Naive thymus-derived CD4-positive, alpha-beta T cell (primary cell): ENCODE results near the gene TMC5. TPM values are rescaled to one million over a fixed set of nuclear protein-coding genes. Genes with fewer than 3 reads are reported as not detected.
"Not testable (repeated sequence)": the region's sequence is repeated elsewhere in the genome, so short reads cannot be mapped to it uniquely, and the experiment has no call there.

Source experiments
- ATAC-seq: fragments of 150-1000 bp; cut with Tn5 transposase; 2 replicates; pipeline ENCODE4 v1.10.0; 2021; ENCODE audit warnings: mild to moderate bottlenecking, moderate library complexity
- CTCF ChIA-PET: fragments of 350-600 bp; sonication (Branson Sonifier 250); formaldehyde crosslinking; loops from one replicate; lab custom pipeline; 2021; ENCODE audit warnings: antibody characterized with exemption; lab: Charles Lee
- POLR2A ChIA-PET: fragments of 350-600 bp; sonication (Branson Sonifier 250); formaldehyde crosslinking; loops from one replicate; lab custom pipeline; 2021; ENCODE audit warnings: antibody characterized with exemption, inconsistent platforms; lab: Charles Lee
- DNase-seq, 9 donors: peaks; one replicate each; pipeline versions ENCODE4 v3.0.0 to v3.0.0-alpha.2; 2020 to 2022; ENCODE audit warnings: mixed read lengths in 1 of 9
- H3K27ac ChIP-seq: one replicate; pipeline ENCODE4 v1.7.0; 2013; ENCODE audit warnings: mild to moderate bottlenecking, low read depth, low read length, moderate library complexity
- H3K27me3 ChIP-seq, 2 donors: one replicate each; pipeline ENCODE4 v1.7.0; 2013; ENCODE audit warnings: low read length in 2 of 2, mild to moderate bottlenecking in 2 of 2, moderate library complexity in 2 of 2; ENCODE audit not compliant: control insufficient read depth in 2 of 2, insufficient read depth in 2 of 2
- H3K36me3 ChIP-seq, 3 experiments: 1 replicate in 2 of 3; 2 replicates in 1 of 3; pipeline ENCODE4 v1.7.0; 2013; ENCODE audit warnings: low read length in 3 of 3, mild to moderate bottlenecking in 3 of 3, moderate library complexity in 1 of 3; ENCODE audit not compliant: insufficient read depth in 3 of 3, control insufficient read depth in 2 of 3
- H3K4me1 ChIP-seq, 2 donors: one replicate each; pipeline ENCODE4 v1.7.0; 2013; ENCODE audit warnings: low read length in 2 of 2, mild to moderate bottlenecking in 2 of 2, moderate library complexity in 1 of 2; ENCODE audit not compliant: control insufficient read depth in 2 of 2, insufficient read depth in 2 of 2
- H3K4me3 ChIP-seq: 2 replicates; pipeline ENCODE4 v1.7.0; 2013; ENCODE audit warnings: mild to moderate bottlenecking, low read length
- H3K9me3 ChIP-seq, 3 experiments: 1 replicate in 2 of 3; 2 replicates in 1 of 3; pipeline ENCODE4 v1.7.0; 2013; ENCODE audit warnings: low read length in 3 of 3; ENCODE audit not compliant: control insufficient read depth in 2 of 3
- H3K27ac Mint-ChIP-seq, 9 donors: one replicate each; pipeline ENCODE4 v1.8.0; 2020 to 2022; ENCODE audit warnings: mixed read lengths in 9 of 9, mild to moderate bottlenecking in 8 of 9, moderate library complexity in 5 of 9, inconsistent platforms in 2 of 9
- H3K27me3 Mint-ChIP-seq, 5 donors: one replicate each; pipeline ENCODE4 v1.8.0; 2021 to 2022; ENCODE audit warnings: mixed read lengths in 5 of 5, mild to moderate bottlenecking in 1 of 5
- H3K36me3 Mint-ChIP-seq, 5 donors: one replicate each; pipeline ENCODE4 v1.8.0; 2020 to 2022; ENCODE audit warnings: mixed read lengths in 5 of 5, mild to moderate bottlenecking in 3 of 5, inconsistent platforms in 1 of 5
- H3K4me1 Mint-ChIP-seq, 7 donors: one replicate each; pipeline ENCODE4 v1.8.0; 2020 to 2022; ENCODE audit warnings: mixed read lengths in 7 of 7, mild to moderate bottlenecking in 3 of 7, inconsistent platforms in 1 of 7
- H3K4me3 Mint-ChIP-seq, 10 donors: one replicate each; pipeline ENCODE4 v1.8.0; 2020 to 2022; ENCODE audit warnings: mild to moderate bottlenecking in 10 of 10, mixed read lengths in 10 of 10, moderate library complexity in 6 of 10, inconsistent platforms in 2 of 10
- H3K9me3 Mint-ChIP-seq, 11 donors: one replicate each; pipeline ENCODE4 v1.8.0; 2020 to 2022; ENCODE audit warnings: mixed read lengths in 11 of 11, mild to moderate bottlenecking in 4 of 11, inconsistent platforms in 1 of 11, moderate library complexity in 1 of 11
- intact Hi-C, 2 donors: fragments of 100-400 bp; cut with micrococcal nuclease; formaldehyde crosslinking; loops; one replicate each; pipeline ENCODE4 v1.15.1; 2023
- polyA plus RNA-seq, 2 donors: library from polyadenylated mRNA; unstranded; fragments of 300-500 nt; fragmentation: Illumina TruSeq; gene quantifications; one replicate each; pipeline ENCODE4 v1.2.3, GENCODE V29; 2021
- total RNA-seq, 6 experiments: library from RNA in 5 of 6; stranded (reverse) in 5 of 6; gene quantifications; 1 replicate in 5 of 6; 2 replicates in 1 of 6; pipeline ENCODE4 v1.2.3 and lab custom pipeline; 2021 to 2026

Gene TMC5
- total and polyA plus RNA-seq, 7 experiments from 2014 or later, result not detected

- H3K27ac Mint-ChIP-seq, H3K27ac ChIP-seq, H3K4me3 ChIP-seq, POLR2A ChIA-PET, H3K4me1 ChIP-seq, H3K27me3 ChIP-seq, DNase-seq, H3K4me1 Mint-ChIP-seq, H3K36me3 ChIP-seq, H3K9me3 Mint-ChIP-seq, H3K4me3 Mint-ChIP-seq, intact Hi-C loops, H3K36me3 Mint-ChIP-seq, ATAC-seq, H3K9me3 ChIP-seq: not testable (repeated sequence)
- CTCF ChIA-PET, result interaction anchor here (1.0 kb wide), 1 partner anchor 35 kb away, joined by 3 read pairs; no protein-coding TSS in a partner anchor
- H3K27me3 Mint-ChIP-seq, result peaks cover 17 to 55% (median 40%) of the 10 kb centered on the region in 5 donors
Observed at GRCh38 chr16:19391185-19391776, 26.4 kb upstream of the TMC5 start.

DNA sequence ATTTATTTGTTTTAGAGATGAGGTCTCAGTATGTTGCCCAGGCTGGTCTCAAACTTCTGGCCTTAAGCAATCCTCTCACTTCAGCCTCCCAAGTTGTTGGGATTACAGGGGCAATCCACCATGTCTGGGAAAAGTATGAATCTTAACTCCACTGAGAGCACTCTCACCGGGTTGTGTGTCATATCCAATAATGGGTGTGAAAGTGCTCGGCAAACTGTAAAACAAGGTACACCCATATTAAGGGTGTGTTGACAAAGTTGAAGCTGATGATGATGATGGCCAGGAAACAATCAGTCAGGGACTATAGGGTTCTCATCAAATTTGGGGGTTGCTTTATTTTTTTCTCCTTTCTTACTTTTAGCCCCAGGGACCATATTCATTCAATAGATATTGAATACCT lies 25.3 kb upstream of the TMC5 start:
- Mint-ChIP-seq H3K27me3 (peaks cover 18 to 62% (median 36%) of the 10 kb centered on the region in 5 donors), H3K27ac (no peak overlapping the region), H3K36me3 (no peaks in the 10 kb centered on the region), H3K4me1 (peaks cover 0 to 7% (median 0%) of the 10 kb centered on the region in 7 donors), H3K9me3 (peaks cover 0 to 7% (median 2%) of the 10 kb centered on the region in 11 donors), H3K4me3 (no peak overlapping the region)
- H3K4me3 ChIP-seq, result no peak overlapping the region
- no peaks in the 10 kb centered on the region for H3K4me1 ChIP-seq
- ATAC-seq (no peak), DNase-seq (no peak)
- H3K27me3 ChIP-seq, result peaks cover 0 to 2% of the 10 kb centered on the region in 2 donors
- no peak overlapping the region for H3K27ac ChIP-seq
- ChIA-PET POLR2A (no interaction called here), CTCF (no interaction called here)
- no peaks in the 10 kb centered on the region for H3K36me3 ChIP-seq
- H3K9me3 ChIP-seq, result no peaks in the 10 kb centered on the region
- intact Hi-C loops, result no loop called here

GRCh38 chr16:19393226-19394111 lies 24.2 kb upstream of the TMC5 start:
- Mint-ChIP-seq H3K27ac (no peak overlapping the region), H3K4me1 (peaks cover 0 to 7% (median 0%) of the 10 kb centered on the region in 7 donors), H3K4me3 (no peak overlapping the region), H3K9me3 (peaks cover 0 to 7% (median 2%) of the 10 kb centered on the region in 11 donors), H3K27me3 (peaks cover 14 to 59% (median 34%) of the 10 kb centered on the region in 5 donors), H3K36me3 (no peaks in the 10 kb centered on the region)
- no peaks in the 10 kb centered on the region for H3K36me3 ChIP-seq
- H3K4me3 ChIP-seq, result no peak overlapping the region
- ATAC-seq (no peak), DNase-seq (no peak)
- intact Hi-C loops, result no loop called here
- H3K27ac ChIP-seq, result no peak overlapping the region
- no peaks in the 10 kb centered on the region for H3K4me1 ChIP-seq
- no peaks in the 10 kb centered on the region for H3K9me3 ChIP-seq
- peaks cover 0 to 2% of the 10 kb centered on the region in 2 donors for H3K27me3 ChIP-seq
- ChIA-PET POLR2A (no interaction called here), CTCF (no interaction called here)

DNA sequence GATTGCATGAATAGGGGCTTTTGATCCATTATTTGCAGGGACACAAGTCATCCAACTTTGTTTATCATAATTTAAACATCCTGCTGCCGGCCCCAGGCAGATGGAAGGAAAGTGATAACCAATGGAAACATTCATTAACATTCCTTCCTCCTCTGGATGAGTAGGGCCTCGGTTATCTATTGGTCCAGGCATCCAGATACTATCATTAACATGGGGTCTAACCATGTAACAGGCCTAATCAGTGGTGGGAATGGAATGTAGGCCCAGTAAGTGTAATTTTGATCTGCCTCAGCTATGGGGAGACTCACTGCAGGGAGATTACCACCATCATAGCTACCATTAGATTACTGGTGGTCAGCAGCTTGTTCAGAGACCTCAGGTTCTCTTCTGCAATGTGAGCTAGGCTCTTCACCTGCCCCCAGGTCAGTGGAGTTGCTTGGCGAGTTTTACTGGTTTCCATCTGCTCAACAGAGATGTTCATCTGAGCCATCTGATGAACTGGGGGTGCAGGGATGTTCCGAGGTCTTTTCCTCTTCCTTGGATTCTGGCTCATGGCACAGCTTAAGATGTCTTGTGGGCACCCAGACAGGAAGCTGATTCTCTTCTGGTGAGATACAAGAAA lies 21.9 kb upstream of the TMC5 start:
- DNase-seq, H3K27me3 ChIP-seq, ATAC-seq, POLR2A ChIA-PET, H3K27ac ChIP-seq, H3K4me3 Mint-ChIP-seq, H3K4me1 ChIP-seq, H3K4me3 ChIP-seq, H3K36me3 ChIP-seq, H3K4me1 Mint-ChIP-seq, CTCF ChIA-PET, intact Hi-C loops, H3K36me3 Mint-ChIP-seq, H3K27ac Mint-ChIP-seq, H3K9me3 ChIP-seq: not testable (repeated sequence)
- H3K27me3 Mint-ChIP-seq, result peaks cover 12 to 43% (median 29%) of the 10 kb centered on the region in 5 donors
- peaks cover 5 to 19% (median 8%) of the 10 kb centered on the region in 11 donors for H3K9me3 Mint-ChIP-seq

DNA sequence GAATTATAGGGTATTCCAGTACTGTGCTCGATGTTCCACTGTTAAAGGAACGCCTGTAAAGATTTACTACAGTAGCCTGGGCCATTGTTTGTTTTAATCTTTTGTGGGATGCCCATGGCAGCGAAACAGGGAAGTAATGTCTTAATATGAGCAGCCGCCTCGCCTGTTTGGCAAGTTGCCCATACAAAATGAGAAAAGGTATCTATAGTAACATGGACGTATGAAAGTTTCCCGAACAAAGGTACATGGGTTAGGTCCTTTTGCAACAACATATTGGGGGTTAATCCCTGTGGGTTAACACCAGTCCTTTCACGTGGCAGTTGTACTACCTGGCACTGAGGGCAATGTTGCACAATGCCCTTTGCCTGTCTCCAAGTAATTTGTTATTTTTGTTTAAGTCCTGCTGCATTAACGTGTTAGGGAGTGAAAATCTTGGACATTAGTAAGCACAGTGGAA lies 21.1 kb upstream of the TMC5 start:
- H3K4me3 Mint-ChIP-seq, result no peak overlapping the region
- peaks cover 6 to 40% (median 29%) of the 10 kb centered on the region in 5 donors for H3K27me3 Mint-ChIP-seq
- Histone ChIP-seq H3K9me3 (peaks cover 0 to 4% (median 0%) of the 10 kb centered on the region in 3 experiments), H3K27ac (no peak overlapping the region), H3K4me1 (no peaks in the 10 kb centered on the region), H3K36me3 (no peaks in the 10 kb centered on the region), H3K27me3 (no peaks in the 10 kb centered on the region), H3K4me3 (no peak overlapping the region)
- CTCF ChIA-PET, result no interaction called here
- H3K4me1 Mint-ChIP-seq, result no peaks in the 10 kb centered on the region
- ATAC-seq (no peak), DNase-seq (no peak)
- intact Hi-C loops, result no loop called here
- H3K9me3 Mint-ChIP-seq, result peaks cover 7 to 27% (median 14%) of the 10 kb centered on the region in 11 donors
- POLR2A ChIA-PET, result no interaction called here
- no peak overlapping the region for H3K27ac Mint-ChIP-seq
- peaks cover 0 to 3% (median 0%) of the 10 kb centered on the region in 5 donors for H3K36me3 Mint-ChIP-seq

GRCh38 chr16:19397373-19397772 lies 20.3 kb upstream of the TMC5 start:
- H3K9me3 Mint-ChIP-seq, result peaks cover 11 to 35% (median 18%) of the 10 kb centered on the region in 11 donors
- H3K27ac Mint-ChIP-seq, H3K27me3 ChIP-seq, intact Hi-C loops, POLR2A ChIA-PET, H3K36me3 ChIP-seq, DNase-seq, CTCF ChIA-PET, H3K4me1 ChIP-seq, H3K36me3 Mint-ChIP-seq, H3K4me3 ChIP-seq, H3K4me1 Mint-ChIP-seq, ATAC-seq, H3K27ac ChIP-seq, H3K4me3 Mint-ChIP-seq: not testable (repeated sequence)
- H3K27me3 Mint-ChIP-seq, result peaks cover 6 to 38% (median 29%) of the 10 kb centered on the region in 5 donors
- H3K9me3 ChIP-seq, result peaks cover 0 to 12% (median 0%) of the 10 kb centered on the region in 3 experiments
